Non-pigmented ciliary epithelial cell (primary cell): Measurements from ENCODE around the gene TRIM46.
"Not testable (repeated sequence)": the region's sequence is repeated elsewhere in the genome, so short reads cannot be mapped to it uniquely, and the experiment has no call there.

Experiments
- DNase-seq: peaks from one replicate; pipeline ENCODE4 v3.0.0-alpha.2; 2010; ENCODE audit warnings: low read depth

The TRIM46 gene

DNA sequence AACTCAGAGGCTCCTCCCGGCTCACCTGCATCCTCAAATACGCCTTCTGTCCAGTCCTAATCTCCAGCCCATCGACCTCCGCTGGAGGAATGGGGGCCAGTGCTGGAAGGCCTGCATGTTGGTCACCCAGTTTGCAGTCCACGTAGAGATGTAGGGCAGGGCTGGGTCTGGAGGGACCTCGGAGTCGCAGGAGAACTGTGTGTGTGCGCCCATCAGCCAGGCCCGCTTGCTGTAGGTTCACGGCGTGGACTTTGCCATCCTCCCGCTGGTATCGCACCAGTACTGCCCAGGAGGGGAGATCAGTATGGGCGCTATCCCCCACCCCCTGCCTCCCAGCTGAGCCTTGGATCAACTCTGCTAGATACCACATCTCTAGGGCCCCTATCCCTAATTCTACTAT, 31.4 kb downstream of the TRIM46 start:
- DNase-seq, result no peak

DNA sequence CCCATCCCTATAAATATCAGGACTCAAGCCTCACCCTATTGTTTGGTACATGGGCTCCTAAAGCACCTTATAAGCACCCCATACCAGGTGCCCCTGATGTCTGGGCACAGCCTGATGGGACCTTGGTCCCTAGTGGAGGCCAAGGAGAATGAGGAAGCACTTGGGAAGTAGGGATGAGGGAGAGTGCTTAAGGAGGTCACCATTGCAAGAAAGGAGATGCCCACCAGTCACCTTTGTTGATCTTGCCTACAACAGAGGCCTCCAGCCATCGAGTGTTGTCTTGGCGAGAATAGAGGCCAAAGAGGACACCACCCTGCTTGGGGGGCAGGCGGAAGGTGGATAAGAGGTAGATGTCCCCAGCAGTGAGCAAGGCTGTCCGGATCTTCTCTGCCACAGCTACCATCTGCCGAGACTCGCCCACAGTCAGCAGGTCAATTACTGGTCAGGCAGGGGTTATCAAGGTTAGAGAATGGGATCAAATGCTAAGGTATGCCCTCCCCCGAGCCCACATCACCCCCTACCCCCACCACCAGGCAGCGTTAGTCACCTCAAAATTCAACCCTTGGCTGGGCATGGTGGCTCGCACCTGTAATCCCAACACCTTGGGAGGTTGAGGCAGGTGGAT, 32.4 kb downstream of the TRIM46 start:
- DNase-seq, result no peak

DNA sequence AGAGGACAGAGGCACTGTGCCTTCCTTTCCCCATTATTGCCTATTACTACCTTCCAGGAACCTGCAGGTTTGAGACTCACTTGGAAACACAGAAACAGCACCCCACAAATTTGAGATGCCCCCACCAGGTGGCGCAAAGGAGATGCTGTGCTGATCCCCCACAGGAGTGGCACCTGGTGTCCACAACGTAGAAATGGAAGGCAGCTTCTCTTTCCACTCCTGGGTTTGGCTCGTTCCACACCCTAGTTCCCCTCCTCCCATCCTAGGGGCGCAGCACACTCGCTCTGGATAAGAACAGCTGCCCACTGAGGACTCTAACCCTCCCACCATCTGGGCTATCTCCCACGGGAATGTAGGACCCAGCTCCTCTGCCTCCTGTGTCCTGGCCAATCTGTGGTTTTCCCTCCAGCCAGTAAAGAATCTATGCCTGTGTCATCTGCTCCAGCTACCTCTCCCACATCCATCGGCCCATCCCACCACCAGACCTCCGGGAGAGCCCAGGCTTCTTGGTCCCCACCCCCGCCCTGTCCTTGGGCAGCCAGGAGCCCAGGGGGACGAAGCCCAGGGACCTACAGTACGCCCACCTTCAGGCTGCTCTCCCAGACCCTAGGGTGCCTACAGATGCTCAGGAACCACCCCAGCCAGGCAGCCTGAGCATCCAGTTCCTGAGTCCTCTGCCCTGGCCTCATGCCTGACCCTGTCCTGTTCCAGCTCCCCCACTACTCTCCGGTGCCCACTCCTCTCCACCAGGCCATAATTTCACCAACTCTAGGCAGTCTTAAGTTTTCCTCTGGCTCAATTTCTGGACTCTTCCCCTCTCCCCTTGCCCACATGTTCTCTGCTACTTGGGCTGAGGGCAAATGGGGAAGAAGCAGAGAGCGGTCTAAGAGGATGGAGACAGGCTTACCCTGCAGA, 33.5 kb downstream of the TRIM46 start:
- DNase-seq, result no peak

DNA sequence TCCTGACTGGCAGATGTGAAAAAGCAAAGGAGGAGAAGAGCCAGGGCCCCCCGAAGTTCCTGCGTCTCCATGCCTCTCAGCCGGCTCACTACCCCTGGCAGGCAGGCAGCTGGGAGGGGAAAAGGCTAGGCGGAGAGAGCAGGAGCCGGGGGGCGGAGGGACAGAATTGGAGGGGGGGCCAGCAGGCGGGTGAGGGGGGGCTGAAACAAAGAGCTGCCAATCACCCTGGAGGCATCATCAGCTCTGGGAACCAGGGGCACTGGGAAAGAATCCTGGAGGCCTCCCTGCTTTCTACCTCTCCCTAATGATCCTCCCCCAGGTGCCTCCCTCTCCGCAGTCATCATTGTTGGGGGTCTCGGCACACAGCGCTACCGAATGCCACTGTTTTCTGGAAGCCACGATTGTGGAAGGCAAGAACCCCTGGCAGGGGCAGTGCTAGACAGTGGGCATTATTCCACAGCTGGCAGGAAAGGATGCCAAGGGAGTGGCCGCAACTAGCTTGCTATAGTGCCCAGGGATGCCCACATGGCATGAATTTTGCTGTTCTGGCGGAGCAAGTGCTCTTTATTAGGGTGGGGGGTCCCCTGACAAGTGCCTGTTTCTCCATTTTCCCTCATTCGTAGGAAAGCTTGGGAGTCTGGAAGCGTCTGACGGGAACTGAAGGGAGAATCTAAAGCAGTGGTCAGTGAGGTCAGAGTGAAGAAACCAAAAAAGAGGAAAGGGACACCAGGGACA, 34.3 kb downstream of the TRIM46 start, which contains the start of gene THBS3:
Gene THBS3 (minus strand): TSS at position 92 of the 735 bp plus-strand sequence. CDS start 21 bp downstream, at position 71.
- no peak for DNase-seq

DNA sequence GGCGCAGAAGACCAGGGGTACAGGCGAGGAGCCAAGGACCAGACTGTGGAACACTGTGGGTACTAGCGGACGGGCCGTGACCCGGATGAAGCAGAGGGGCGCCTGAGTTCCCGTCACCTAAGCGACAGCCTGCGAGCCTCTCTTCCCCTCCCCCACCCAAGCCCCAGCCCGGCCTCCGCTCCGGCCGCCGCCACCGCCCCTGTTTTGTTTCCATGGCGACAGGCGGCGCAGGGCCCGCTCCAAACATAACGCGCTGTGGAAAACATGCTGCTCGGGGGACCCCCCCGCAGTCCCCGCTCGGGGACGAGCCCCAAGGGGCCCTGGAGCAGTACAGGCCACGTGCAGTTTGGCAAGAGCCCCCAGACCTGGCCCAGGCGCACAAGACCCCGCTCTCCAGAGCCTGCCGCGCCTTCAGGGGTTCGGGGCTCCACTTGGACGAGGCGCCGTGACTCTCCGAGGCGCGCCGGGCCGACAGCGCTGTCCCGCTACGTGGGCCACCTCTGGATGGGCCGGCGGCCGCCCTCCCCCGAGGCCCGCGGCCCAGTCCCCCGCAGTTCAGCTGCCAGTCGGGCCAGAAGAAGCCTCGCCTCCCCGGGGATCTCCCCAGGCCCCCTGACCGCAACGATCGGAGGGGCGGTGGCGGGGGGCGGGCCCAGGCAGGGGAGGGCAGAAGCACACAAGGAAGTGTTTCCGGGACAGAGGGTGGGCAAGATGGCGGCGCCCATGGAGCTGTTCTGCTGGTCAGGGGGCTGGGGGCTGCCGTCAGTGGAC, 35.1 kb downstream of the TRIM46 start, which contains the start of gene MTX1:
Gene MTX1 (plus strand): TSS at position 155 of the 771 bp plus-strand sequence. CDS start 110 bp downstream, at position 265.
- DNase-seq, result no peak

DNA sequence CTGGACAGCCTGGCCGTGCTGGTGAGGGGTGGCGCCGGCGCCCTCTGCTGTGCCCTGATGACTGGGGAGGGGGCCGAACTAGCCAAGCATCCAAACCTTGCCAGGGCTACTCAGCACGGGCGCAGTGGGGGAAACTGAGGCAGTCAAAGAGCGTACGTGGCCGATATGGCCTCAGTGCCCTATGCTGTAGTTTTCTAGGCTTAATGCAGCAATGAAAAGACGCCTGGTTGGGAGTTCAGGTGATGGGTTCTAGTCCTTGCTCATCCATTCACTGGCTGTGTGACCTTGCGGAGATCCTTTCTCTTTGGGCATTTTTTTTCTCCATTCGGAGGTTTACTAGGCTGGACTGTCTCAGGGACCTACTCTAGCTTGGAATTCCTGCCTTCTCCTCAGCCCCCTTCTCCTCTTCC, 35.7 kb downstream of the TRIM46 start:
- DNase-seq, result no peak

DNA sequence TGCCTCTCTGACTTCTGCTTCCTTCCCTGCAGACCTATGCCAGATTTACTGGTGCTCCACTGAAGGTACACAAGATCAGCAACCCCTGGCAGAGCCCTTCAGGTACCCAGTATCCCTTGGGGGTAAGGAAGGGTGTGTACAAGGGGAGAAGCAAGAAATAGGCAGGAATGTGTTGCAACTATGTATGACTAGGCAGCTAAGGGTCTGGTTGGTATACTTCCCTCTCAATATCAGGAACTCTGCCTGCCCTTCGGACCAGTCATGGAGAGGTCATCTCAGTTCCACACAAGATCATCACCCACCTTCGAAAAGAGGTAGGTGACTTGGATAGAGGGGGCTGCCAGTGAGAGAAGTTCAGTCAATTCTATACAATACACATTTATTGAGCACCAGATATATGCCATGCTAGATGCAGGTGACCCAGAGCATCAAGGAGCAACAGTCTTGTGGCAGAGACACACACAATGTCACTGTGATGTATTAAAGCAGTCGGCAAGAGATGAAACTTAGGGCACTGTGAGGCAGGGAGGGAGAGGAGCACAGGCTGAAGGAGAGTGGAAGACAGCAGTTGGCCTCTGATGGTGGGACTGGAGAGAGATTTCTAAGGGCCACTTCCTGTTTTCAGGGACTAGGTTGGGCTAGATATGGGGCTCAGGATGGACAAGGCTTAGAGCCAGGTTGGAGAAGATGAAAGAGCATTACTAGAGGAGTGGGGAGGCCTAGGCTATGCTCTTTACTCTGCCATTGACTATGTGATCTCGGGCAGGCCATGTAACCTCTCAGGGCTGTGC, 36.9 kb downstream of the TRIM46 start:
- no peak for DNase-seq

DNA sequence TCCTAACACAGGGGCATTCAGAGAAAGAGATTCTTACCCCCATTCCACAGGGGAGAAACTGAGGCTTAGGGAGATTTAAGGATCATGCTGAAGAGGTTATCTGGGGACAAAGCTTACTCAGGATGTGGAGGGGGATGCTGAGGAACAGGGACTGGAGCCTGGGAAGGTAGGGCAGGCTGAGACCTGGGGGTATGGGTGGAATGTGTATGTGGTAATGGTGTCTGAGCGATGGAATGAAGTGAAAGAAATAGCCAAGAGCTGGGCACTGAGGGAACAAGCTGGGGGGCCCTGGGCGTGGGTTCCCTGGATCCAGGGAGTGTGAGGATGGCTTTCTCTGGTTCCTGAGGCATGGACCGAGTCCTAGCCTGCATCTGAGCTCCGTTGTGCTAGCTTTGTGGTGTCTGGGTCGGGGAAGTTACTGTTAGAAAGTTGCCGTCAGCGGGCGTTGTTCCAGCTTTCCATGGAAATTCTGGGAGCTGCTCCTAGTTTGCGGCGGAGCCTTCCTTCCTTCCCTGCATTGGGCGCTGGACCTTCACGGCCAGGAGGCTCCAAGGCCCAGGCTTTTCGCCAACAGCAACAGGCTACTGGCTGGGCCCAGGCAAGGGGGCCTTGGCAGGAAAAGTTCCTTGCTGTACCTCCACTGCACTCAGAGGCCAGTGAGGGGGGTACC, 37.9 kb downstream of the TRIM46 start:
- not testable (repeated sequence) for DNase-seq

DNA sequence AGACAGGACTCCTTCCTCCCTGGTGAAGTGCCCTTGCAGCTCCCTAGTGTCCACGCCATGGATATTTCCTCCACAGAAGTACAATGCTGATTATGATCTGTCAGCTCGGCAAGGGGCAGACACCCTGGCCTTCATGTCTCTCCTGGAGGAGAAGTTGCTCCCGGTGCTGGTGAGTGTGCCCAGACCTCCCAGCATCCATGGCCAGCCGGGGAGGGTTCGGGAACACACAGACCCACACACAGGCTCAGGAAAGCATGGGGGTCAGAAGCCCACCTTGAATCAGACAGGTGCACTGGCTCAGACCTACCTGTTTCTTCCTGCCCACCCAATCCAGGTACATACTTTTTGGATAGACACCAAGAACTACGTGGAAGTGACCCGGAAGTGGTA, 38.4 kb downstream of the TRIM46 start:
- not testable (repeated sequence) for DNase-seq

DNA sequence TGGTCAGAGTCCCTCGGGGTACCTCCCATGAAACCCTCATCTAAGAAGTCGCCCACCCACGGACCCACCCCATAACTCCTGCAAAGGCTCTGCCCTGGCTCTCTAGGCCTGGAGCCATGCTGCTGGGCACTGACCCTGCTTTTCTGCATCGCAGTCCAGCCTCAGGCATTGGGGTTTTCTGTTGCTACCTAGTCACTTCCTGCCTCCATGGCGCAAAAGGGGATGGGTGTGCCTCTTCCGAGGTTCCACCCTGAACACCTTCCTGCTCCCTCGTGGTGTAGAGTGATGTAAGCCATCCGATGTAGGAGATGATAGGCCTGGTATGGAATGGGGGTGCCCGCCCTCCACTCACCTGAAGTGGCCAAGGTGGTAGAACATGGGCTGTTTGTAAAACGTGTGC, 41.1 kb downstream of the TRIM46 start:
- DNase-seq, result not testable (repeated sequence)

DNA sequence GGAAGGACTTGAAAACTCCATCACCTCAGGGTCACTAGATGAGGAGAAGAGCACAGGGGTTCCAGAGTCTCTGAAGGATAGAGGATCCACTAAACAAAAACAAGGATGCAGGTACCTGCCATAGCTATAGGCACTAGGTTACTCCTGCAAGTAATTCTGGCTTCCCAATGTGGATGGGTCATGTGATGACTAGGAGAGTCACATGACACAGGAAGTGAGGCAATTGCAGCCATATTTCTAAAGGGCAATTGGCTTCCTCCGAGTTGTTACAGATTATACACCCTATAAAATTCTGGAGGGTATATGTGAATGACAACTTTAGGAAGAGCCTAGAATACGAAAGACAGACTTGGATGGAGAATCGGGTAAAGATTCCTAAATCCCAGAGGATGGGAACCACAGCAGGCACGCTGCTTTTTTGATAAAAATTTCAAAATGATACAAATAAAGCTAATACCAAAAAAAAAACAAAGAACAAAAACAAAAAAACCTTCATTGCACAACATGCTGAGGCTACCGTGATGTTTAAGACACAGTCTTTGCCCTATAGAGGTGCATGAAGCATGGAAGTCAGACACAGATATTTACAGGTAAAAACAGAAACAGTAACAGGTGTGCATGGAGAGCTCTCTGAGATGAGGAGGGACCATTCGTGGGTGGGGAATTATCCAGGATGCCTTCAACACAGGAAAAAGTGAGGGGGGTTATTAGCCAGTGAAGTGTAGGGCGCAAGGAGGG, 45.4 kb downstream of the TRIM46 start:
- no peak for DNase-seq

DNA sequence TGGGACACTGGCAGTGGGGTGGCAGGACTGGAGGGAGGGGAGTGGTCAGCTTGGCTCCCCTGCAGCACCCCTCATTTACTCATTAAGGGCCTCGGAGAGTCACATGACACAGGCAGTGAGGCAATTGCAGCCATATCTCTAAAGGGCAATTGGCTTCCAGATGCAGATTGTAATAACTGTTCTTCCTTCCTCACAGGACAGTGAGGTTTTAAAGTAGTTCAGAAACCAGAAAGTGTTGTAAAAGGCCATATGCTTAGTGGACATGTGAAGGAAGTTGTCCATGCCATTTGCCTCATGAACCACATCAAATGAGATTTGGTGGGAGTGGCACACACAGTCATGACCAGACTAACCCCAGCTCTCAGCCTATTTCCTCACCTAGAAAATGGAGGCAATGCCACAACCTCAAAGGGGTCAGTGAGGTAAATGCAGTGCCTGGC, 46.0 kb downstream of the TRIM46 start:
- no peak for DNase-seq

DNA sequence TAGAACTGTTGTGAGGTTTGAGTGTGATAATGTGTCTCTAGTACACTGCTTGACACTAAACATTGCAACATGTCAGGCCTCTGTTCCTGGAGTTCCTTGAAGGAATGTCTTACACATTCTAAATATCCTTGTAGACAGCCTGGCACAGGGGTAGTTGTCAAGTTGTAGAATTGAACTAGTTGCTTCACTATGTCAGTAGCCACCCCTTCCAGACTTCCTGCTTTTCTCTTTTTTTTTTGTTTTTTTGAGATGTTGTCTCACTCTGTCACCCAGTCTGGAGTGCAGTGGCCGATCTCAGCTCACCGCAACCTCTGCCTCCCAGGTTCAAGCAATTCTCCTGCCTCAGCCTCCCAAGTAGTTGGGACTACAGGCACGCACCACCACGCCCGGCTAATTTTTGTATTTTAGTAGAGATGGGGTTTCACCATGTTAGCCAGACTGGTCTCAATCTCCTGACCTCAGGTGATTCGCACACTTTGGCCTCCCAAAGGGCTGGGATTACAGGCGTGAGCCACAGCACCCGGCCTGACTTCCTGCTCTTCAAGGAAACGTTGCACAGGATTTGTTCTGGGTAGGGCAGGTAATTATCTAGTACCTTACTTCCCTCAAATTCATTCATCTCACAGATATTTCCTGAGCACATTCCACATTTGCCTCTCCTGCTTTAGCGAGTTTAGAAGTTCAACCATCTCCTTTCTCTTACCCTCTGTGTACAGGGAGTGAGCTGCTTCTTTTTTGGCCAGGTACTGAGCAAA, 46.7 kb downstream of the TRIM46 start:
- not testable (repeated sequence) for DNase-seq

DNA sequence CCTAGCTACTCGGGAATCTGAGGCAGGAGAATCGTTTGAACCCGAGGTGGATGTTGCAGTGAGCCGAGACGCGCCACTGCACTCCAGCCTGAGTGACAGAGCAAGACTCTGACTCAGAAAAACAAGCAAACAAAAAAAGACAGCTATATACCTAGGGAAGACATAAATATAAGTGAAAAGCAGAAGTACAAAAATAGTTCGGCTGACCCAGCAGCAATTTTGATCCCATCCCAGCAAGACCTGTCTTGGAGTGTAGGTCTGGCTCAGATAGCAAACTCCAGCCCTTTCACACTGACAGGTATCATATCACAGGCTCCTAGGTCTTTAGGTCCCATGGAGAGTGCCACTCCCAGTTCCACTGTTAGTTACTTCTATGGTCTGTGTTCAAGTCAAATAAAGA, 49.4 kb downstream of the TRIM46 start:
- DNase-seq, result no peak

DNA sequence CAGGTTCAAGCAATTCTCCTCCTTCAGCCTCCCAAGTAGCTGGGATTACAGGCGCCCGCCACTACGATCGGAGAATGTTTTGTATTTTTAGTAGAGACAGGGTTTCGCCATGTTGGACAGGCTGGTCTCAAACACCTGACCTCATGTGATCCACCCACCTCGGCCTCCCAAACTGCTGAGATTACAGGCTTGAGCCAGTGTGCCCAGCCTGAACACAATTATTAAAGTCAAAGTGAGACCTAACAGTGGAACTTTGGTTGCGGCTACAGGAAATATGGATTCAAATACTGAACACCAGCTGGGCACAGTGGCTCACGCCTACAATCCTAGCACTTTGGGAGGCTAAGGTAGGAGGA, 51.7 kb downstream of the TRIM46 start:
- DNase-seq, result not testable (repeated sequence)

DNA sequence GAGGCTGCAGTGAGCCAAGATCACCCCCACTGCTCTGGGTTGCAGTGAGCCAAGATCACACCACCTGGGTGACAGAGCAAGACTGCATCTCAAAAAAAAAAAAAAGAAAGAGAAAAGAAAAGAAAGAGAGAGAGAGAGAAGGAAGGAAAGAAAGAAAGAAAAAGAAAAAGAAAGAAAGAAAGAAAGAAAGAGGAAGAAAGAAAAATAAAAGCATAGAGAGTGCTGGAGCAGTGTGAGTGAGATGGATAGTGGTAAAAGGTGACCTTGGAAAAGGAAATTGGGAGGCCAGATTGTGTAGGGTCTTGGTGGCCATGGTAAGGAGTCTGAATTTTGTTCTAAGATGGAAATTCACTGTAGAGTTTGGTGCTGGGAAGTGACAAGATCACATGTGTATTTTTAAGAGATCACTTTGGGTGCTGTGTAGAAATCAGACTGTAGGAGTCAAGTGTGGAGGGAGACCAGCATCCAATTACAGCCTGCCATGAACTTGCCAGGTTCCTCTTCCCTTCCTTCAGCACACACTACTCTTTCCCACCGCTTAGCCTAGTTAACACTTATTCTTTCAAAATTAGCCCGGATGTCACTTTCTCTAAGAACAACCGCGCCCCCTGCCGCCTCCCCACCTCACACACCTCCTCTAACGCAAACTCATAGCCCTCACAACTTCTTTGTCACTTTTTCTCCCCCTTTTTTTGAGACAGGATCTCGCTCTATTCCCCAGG, 52.7 kb downstream of the TRIM46 start:
- DNase-seq, result no peak

DNA sequence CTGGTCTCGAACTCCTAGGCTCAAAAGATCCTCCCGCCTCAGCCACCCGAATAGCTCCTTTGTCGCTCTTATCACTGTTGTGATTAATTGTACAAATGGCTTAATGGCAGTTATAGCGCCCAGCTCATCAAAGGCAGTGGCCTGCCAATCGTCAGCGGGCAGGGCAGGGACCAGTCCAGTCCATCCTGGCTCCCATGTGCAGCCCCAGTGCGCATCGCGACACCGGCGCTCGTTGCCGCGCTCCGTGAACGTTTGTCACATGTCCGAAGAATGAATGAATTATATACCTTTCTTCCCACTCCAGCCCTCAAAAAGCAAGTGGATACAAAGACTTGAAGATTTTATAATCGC, 53.2 kb downstream of the TRIM46 start:
- no peak for DNase-seq
